ENCODE measurements around the gene ARVCF. TPM values are rescaled to one million over a fixed set of nuclear protein-coding genes. Genes with fewer than 3 reads are reported as not detected.

The ARVCF gene
- total and polyA plus RNA-seq, 8 donors = 3.5 to 51.3 (median 13.6) TPM

DNA sequence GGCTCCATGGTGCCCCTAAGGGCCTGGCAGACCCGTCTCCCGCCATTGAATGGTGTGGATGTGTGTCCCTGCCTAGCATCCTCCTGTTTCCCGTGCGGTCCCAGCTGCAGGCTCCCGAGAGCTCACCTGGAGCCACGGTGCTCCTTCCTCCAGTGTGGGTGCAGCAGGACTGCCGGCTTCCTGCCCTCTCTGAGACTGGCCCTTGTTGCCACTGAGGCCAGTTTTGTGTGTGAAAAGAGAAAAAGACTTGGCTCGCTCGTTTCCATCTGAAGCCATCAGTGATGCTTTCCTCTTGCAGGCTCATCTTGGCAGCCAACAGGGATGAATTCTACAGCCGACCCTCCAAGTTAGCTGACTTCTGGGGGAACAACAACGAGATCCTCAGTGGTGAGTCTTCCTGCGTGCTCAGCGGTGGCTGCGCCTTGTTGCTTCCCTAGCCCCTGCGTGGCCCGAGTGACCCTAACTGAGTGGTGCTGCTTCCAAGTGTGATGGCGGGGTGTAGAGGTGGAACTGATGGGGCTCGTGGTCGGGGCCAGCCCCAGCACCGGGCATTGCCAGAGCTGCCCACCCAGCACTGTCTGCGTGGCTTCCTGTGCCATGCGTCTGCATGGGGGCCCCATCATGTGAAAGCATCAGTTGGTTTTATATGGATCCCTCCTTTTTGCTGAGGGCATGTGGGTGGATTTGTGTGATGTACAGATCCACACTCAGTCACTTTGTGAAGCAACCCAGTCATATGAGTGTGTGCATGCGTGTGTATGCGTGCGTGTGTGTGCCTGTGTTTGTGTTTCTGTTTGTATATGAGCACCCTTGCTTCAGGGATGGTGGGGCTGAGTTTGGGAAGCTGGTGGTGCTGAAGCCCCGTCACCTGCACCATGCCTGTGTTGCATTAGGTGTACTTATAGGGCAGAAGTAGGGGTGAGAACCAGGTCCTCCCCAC lies 26.7 kb upstream of the ARVCF start:
- no peak for DNase-seq
- Histone ChIP-seq H3K9me3 (no peaks in the 10 kb centered on the region), H3K4me1 (no peaks in the 10 kb centered on the region), H3K36me3 (peaks cover 36 to 98% (median 94%) of the 10 kb centered on the region in 4 donors), H3K4me3 (no peak overlapping the region), H3K27ac (no peak overlapping the region), H3K27me3 (no peaks in the 10 kb centered on the region)
- TF ChIP-seq POLR2AphosphoS5 (IDR thresholded peaks at IDR 0.05) = no peak
- TF ChIP-seq, protein P1, sequence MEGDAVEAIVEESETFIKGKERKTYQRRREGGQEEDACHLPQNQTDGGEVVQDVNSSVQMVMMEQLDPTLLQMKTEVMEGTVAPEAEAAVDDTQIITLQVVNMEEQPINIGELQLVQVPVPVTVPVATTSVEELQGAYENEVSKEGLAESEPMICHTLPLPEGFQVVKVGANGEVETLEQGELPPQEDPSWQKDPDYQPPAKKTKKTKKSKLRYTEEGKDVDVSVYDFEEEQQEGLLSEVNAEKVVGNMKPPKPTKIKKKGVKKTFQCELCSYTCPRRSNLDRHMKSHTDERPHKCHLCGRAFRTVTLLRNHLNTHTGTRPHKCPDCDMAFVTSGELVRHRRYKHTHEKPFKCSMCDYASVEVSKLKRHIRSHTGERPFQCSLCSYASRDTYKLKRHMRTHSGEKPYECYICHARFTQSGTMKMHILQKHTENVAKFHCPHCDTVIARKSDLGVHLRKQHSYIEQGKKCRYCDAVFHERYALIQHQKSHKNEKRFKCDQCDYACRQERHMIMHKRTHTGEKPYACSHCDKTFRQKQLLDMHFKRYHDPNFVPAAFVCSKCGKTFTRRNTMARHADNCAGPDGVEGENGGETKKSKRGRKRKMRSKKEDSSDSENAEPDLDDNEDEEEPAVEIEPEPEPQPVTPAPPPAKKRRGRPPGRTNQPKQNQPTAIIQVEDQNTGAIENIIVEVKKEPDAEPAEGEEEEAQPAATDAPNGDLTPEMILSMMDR (IDR thresholded peaks at IDR 0.05) = no peak
- no peak for TF ChIP-seq POLR2A (IDR thresholded peaks at IDR 0.05)
- TF ChIP-seq EP300 (IDR thresholded peaks at IDR 0.05) = no peak
- intact Hi-C loops (cut with DNase I; ENCODE audit: low total_unique reads) = no loop called here
- WGBS, 5 donors = 93 to 96% (median 94%) methylated on average over 26 of the region's 26 CpGs

DNA sequence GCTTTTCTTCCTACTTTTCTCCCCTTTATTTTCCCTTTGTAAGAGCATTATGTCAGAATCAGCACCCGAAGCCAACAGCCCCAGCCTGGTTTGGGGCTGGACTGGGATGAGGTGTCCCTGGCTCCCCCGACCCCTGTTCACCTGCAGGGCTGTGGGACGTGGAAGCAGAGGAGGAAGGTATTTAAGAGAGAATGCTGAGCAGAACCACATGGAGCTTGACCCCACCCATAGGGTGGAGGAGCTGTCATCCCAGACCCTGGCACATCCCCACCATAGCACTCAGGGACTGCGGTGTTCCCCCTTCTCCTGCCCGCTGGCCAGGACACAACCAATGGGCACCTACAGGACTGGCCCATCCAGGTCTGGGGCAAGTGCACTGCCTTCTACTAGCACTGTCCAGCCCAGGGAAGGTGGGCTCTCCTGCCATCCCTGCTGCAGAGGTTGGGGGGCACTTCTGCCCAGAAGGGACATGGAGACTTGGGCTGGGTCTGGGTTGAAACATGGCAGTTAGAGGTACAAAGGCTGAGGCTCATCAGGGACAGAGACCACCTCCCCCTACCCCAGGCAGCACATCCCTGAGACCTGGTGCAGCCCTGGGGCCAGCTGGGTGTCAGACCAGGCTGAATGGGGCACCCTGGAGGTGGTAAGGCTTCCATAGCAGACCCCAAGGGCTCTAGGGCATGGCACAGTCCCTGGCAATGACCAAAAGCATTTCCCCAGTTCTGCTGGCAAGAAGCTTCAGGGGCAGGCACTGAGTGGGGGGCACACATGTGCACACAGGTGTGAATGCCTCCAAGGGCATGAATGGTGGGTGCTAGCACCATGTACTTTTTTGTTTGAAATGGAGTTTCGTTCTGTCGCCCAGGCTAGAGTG lies 23.9 kb upstream of the ARVCF start:
- no peak for DNase-seq
- 82 to 95% (median 93%) methylated on average over 5 to 7 of the region's 7 CpGs for WGBS, 5 donors
- TF ChIP-seq, protein P1 (IDR thresholded peaks at IDR 0.05) = no peak
- peaks cover 33 to 90% (median 88%) of the 10 kb centered on the region in 4 donors for H3K36me3 ChIP-seq
- H3K27me3 ChIP-seq = no peaks in the 10 kb centered on the region
- no peak overlapping the region for H3K4me3 ChIP-seq
- H3K4me1 ChIP-seq = peaks cover 0 to 4% (median under 1%) of the 10 kb centered on the region in 4 donors
- no peaks in the 10 kb centered on the region for H3K9me3 ChIP-seq
- no peak overlapping the region for H3K27ac ChIP-seq
- intact Hi-C loops (cut with DNase I; ENCODE audit: low total_unique reads) = no loop called here

DNA sequence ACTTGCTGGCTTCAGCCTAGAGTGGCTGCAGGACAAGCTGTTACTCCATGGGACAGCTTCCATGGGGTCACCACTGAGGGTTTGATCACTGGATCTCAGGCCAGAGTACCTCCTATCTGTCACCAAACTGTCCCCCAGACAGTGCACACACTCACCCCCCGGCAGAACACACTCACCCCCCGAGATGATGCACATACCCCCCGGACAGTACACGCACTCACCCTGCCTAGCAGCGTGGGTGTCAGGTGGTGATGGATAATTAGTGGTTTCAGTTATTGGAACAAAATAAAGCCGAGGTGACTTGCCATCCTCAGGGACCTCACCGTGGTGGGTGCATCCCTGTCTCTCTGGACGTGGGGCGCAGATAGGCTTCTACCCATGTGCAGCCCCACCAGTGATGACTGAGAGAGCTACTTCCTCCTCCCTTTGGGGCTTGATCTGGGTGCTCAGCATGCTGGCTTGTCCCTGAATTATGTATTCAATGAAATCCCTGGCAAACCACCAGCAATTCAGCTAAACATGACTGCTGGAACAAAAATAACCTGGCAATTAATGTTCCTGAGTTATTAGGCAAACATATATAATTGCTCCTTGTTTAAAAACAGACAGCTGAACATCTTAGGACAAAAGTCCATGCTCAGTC lies 23.2 kb upstream of the ARVCF start:
- no peak for DNase-seq
- Histone ChIP-seq H3K4me1 (peaks cover 0 to 11% (median 4%) of the 10 kb centered on the region in 4 donors), H3K27me3 (no peaks in the 10 kb centered on the region), H3K9me3 (no peaks in the 10 kb centered on the region), H3K4me3 (no peak overlapping the region), H3K27ac (no peak overlapping the region), H3K36me3 (peaks cover 32 to 84% (median 81%) of the 10 kb centered on the region in 4 donors)
- intact Hi-C loops (cut with DNase I; ENCODE audit: low total_unique reads) = no loop called here
- TF ChIP-seq POLR2AphosphoS5 (IDR thresholded peaks at IDR 0.05) (no peak), EP300 (IDR thresholded peaks at IDR 0.05) (no peak), POLR2A (IDR thresholded peaks at IDR 0.05) (no peak)
- TF ChIP-seq, protein P1 (IDR thresholded peaks at IDR 0.05) = no peak
- 71 to 94% (median 90%) methylated on average over 4 to 9 of the region's 9 CpGs for WGBS, 5 donors

DNA sequence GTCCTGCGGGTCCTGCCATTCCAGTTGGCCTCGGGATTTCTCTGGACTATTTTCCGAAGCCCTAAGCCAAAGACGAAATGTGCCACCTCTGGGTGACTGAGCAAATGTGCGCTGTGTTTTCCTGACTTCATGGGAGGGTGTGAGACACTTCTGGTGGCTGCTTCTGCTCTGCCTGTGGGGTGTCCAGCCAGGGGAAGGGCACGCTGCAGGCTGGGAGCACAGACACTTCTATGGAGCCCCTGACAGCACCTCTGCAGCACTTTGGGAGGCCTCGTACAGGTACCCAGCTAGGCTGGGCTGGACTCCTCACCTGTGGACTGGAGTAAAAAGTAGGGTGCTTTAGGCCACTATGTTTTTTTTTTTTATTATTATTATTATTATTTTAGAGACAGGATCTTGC lies 22.0 kb upstream of the ARVCF start:
- WGBS, 5 donors = 86 to 93% (median 89%) methylated on average over 7 of the region's 7 CpGs
- intact Hi-C loops (cut with DNase I; ENCODE audit: low total_unique reads) = no loop called here
- TF ChIP-seq POLR2AphosphoS5 (IDR thresholded peaks at IDR 0.05) (no peak), POLR2A (IDR thresholded peaks at IDR 0.05) (no peak), EP300 (IDR thresholded peaks at IDR 0.05) (no peak)
- TF ChIP-seq, protein P1 (IDR thresholded peaks at IDR 0.05) = no peak

More for the DNA sequence above, 22.0 kb upstream of the ARVCF start:
- no peak for DNase-seq
- Histone ChIP-seq H3K36me3 (peaks cover 21 to 71% (median 69%) of the 10 kb centered on the region in 4 donors), H3K4me3 (no peak overlapping the region), H3K4me1 (peaks cover 0 to 17% (median 8%) of the 10 kb centered on the region in 4 donors), H3K27me3 (no peaks in the 10 kb centered on the region), H3K27ac (no peak overlapping the region), H3K9me3 (no peaks in the 10 kb centered on the region)
